GM19395 (cell line): ENCODE data around the gene RETNLB.

Experiments used
- ATAC-seq: cut with Tn5 transposase; IDR thresholded peaks from one replicate; pipeline ENCODE4 v1.9.1; 2021; ENCODE audit warnings: mild to moderate bottlenecking, moderate library complexity; ENCODE audit not compliant: unreplicated experiment

The RETNLB gene

GRCh38 chr3:108757404-108757982 lies at the start of gene RETNLB:
RETNLB (minus strand) TSS chr3:108757410; CDS start chr3:108757185, 225 bp downstream.
- ATAC-seq = no peak

GRCh38 chr3:108806316-108806715 lies 49.1 kb upstream of the RETNLB start:
- no peak for ATAC-seq

- ATAC-seq = no peak
Observed at GRCh38 chr3:108804966-108805365, 47.8 kb upstream of the RETNLB start.

GRCh38 chr3:108804437-108804836 lies 47.2 kb upstream of the RETNLB start:
- no peak for ATAC-seq

GRCh38 chr3:108791473-108791872 lies 34.3 kb upstream of the RETNLB start:
- no peak for ATAC-seq

GRCh38 chr3:108780235-108780634 lies 23.0 kb upstream of the RETNLB start:
- ATAC-seq = no peak

- no peak for ATAC-seq
Observed at GRCh38 chr3:108779496-108779895, 22.3 kb upstream of the RETNLB start.

- ATAC-seq = no peak
Observed at GRCh38 chr3:108775649-108776048, 18.4 kb upstream of the RETNLB start.

GRCh38 chr3:108767253-108767652 lies 10.0 kb upstream of the RETNLB start:
- ATAC-seq = no peak

GRCh38 chr3:108755686-108756085 lies 1.5 kb downstream of the RETNLB start:
- no peak for ATAC-seq

GRCh38 chr3:108744762-108745161 lies 12.4 kb downstream of the RETNLB start:
- ATAC-seq = no peak

GRCh38 chr3:108742929-108743328 lies 14.3 kb downstream of the RETNLB start:
- ATAC-seq = no peak

GRCh38 chr3:108736821-108737220 lies 20.4 kb downstream of the RETNLB start:
- ATAC-seq = no peak

- no peak for ATAC-seq
Observed at GRCh38 chr3:108728934-108729333, 28.3 kb downstream of the RETNLB start.

GRCh38 chr3:108728105-108728504 lies 29.1 kb downstream of the RETNLB start:
- no peak for ATAC-seq

- no peak for ATAC-seq
Observed at GRCh38 chr3:108724101-108724500, 33.1 kb downstream of the RETNLB start.

GRCh38 chr3:108722724-108723123 lies 34.5 kb downstream of the RETNLB start:
- no peak for ATAC-seq

GRCh38 chr3:108719178-108719806 lies 37.9 kb downstream of the RETNLB start:
- ATAC-seq = no peak

GRCh38 chr3:108718454-108718853 lies 38.8 kb downstream of the RETNLB start:
- ATAC-seq = no peak

GRCh38 chr3:108713816-108714215 lies 43.4 kb downstream of the RETNLB start:
- no peak for ATAC-seq

- no peak for ATAC-seq
Observed at GRCh38 chr3:108713009-108713516, 44.1 kb downstream of the RETNLB start.
